Stimulated activated CD8-positive, alpha-beta memory T cell treated with anti-CD3 and anti-CD28 coated beads, Interleukin-7, amount 100 ng/mL, for 48 hours (primary cell): ENCODE data around the gene UTS2R.

Experiments used
- DNase-seq, 2 donors: peaks; one replicate each; pipeline ENCODE4 v3.0.0-alpha.2; 2020; ENCODE audit warnings: low read depth in 1 of 2; ENCODE audit errors: extremely low read depth in 1 of 2

Gene UTS2R

GRCh38 chr17:82371333-82372248 is at the start of gene UTS2R:
TSS of gene UTS2R (plus strand) at chr17:82371765. CDS start at chr17:82374325, 2,560 bp downstream.
- DNase-seq, result no peak

GRCh38 chr17:82321947-82322466 is 49.6 kb upstream of the UTS2R start:
- DNase-seq, result no peak

- DNase-seq, result no peak
These were observed 48.8 kb upstream of the UTS2R start for GRCh38 chr17:82322526-82323453.

- DNase-seq, result no peak
These were observed 47.9 kb upstream of the UTS2R start for GRCh38 chr17:82323514-82324234.

- no peak for DNase-seq
These were observed 46.8 kb upstream of the UTS2R start for GRCh38 chr17:82324566-82325285.

GRCh38 chr17:82325286-82326180 is 46.0 kb upstream of the UTS2R start:
- no peak for DNase-seq

GRCh38 chr17:82327289-82327688 is 44.3 kb upstream of the UTS2R start:
- no peak for DNase-seq

- no peak for DNase-seq
These were observed 43.8 kb upstream of the UTS2R start for GRCh38 chr17:82327757-82328140.

GRCh38 chr17:82328141-82328993 is 43.2 kb upstream of the UTS2R start:
- no peak for DNase-seq

- DNase-seq, result no peak
These were observed 42.5 kb upstream of the UTS2R start for GRCh38 chr17:82328994-82329507.

- DNase-seq, result no peak
These were observed 41.8 kb upstream of the UTS2R start for GRCh38 chr17:82329683-82330321.

- DNase-seq, result no peak
These were observed 41.0 kb upstream of the UTS2R start for GRCh38 chr17:82330322-82331239.

GRCh38 chr17:82331345-82331939 is 40.1 kb upstream of the UTS2R start:
- no peak for DNase-seq

- no peak for DNase-seq
These were observed 38.8 kb upstream of the UTS2R start for GRCh38 chr17:82332669-82333278.
